ENCODE measurements around the gene KLRC3.
"Not testable (repeated sequence)": the region's sequence is repeated elsewhere in the genome, so short reads cannot be mapped to it uniquely, and the experiment has no call there.

DNA sequence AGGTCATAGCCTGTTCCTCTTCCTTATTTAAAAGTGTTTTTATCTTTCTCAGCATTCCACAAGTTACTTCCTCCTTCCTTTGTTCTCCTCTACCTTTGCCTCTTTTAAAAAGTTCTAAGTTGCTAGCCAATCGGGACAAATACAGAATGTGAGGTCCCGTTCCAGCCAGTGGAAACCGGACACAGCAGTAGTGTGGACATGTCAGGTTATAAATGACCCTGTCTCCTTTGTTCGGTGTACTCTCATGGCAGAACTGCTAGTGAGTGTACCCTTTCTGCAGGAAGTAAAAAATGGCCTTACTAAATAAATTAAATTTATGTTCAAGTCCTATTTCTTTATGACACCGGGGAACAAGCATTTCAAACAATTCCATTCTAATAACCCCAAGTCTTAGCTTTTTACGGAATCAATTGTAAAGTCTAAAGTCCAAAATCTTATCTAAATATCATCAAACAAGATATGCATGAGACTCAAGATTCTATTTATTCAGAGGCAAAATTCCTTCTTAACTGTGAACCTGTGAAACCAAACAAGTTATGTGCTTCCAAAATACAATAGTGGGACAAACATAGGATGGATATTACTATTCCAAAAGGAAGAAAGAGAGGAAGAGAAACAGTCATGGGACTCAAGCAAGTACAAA, 48.4 kb downstream of the KLRC3 start:
- TF ChIP-seq CTCF (IDR thresholded peaks at IDR 0.05); POLR2A (IDR thresholded peaks at IDR 0.05); POLR2AphosphoS5 (IDR thresholded peaks at IDR 0.05; ENCODE audit: insufficient read depth in 1 of 2, low read depth in 1 of 2): not testable (repeated sequence)
